HepG2 (cell line): ENCODE data around the gene CCL18. TPM values are rescaled to one million over a fixed set of nuclear protein-coding genes. Genes with fewer than 3 reads are reported as not detected.

Experiments
- ATAC-seq: fragments of 200-7000 bp; cut with Tn5 transposase; 3 replicates; pipeline ENCODE4 v1.9.1; 2020; ENCODE audit warnings: mild to moderate bottlenecking, moderate library complexity
- BruUV-seq: library from RNA; stranded (reverse); fragments of 400-500 nt; replicated peaks from 2 replicates; lab custom pipeline; 2021; lab: Mats Ljungman, UMichigan
- CTCF ChIA-PET: fragments of 300-600 bp; formaldehyde crosslinking; extraction: SDS; loops from one replicate; lab custom pipeline; 2021; ENCODE audit warnings: low total read pairs, inconsistent platforms, low intra/inter-chr PET ratio; lab: Yijun Ruan, JAX
- POLR2A ChIA-PET: fragments of 350-600 bp; sonication (Branson Sonifier 250); formaldehyde crosslinking; loops from one replicate; lab custom pipeline; 2020; ENCODE audit warnings: antibody characterized with exemption, inconsistent platforms; lab: Yijun Ruan, JAX
- DNase-seq: peaks from one replicate; pipeline ENCODE4 v3.0.0-alpha.2; 2015; ENCODE audit warnings: low spot score
- FAIRE-seq: peaks from 3 replicates; lab custom pipeline; 2011; peaks lifted over from hg19 to GRCh38; lab: Jason Lieb, UNC
- H2AFZ ChIP-seq: one replicate; pipeline ENCODE4 v1.6.1; 2011; ENCODE audit warnings: low read length, inconsistent platforms
- H3K27ac ChIP-seq: fragments of 300-600 bp; 3 replicates; pipeline ENCODE4 v1.8.0; 2011; ENCODE audit warnings: mixed run types, mild to moderate bottlenecking, mixed read lengths, low read length, inconsistent platforms; ENCODE audit not compliant: insufficient read depth; ENCODE audit errors: extremely low read length
- H3K27me3 ChIP-seq, 2 experiments: fragments of 200-600 bp in 1 of 2; 2 replicates in 1 of 2; 3 replicates in 1 of 2; pipeline versions ENCODE4 v1.6.0 to v1.8.0; 2011; ENCODE audit warnings: low read length in 2 of 2, mild to moderate bottlenecking in 2 of 2, moderate library complexity in 2 of 2, inconsistent platforms in 1 of 2; ENCODE audit not compliant: insufficient read depth in 2 of 2, control insufficient read depth in 1 of 2
- H3K36me3 ChIP-seq, 2 experiments: fragments of 200-600 bp in 1 of 2; replicated peaks in 1 of 2; 2 replicates in 1 of 2; 3 replicates in 1 of 2; pipeline versions ENCODE4 v1.5.1 to v1.8.0; 2011; ENCODE audit warnings: low read length in 2 of 2, inconsistent platforms in 1 of 2; ENCODE audit not compliant: insufficient read depth in 2 of 2, control insufficient read depth in 1 of 2
- H3K4me1 ChIP-seq: 2 replicates; pipeline ENCODE4 v1.5.1; 2012; ENCODE audit warnings: low read length, inconsistent platforms; ENCODE audit not compliant: insufficient read depth
- H3K4me2 ChIP-seq: 2 replicates; pipeline ENCODE4 v1.6.0; 2011; ENCODE audit warnings: low read depth, low read length, inconsistent platforms
- H3K4me3 ChIP-seq, 3 experiments: fragments of 200-600 bp in 1 of 3; sonication (generic), shearing (Covaris generic) in 1 of 3; replicated peaks in 1 of 3; 2 replicates each; pipeline ENCODE4 v1.5.1; 2011 to 2016; ENCODE audit warnings: low read length in 3 of 3, inconsistent platforms in 2 of 3, low read depth in 2 of 3, mild to moderate bottlenecking in 2 of 3, control low read depth in 1 of 3, mixed read lengths in 1 of 3; ENCODE audit not compliant: insufficient read depth in 1 of 3
- H3K79me2 ChIP-seq: one replicate; pipeline ENCODE4 v1.6.1; 2011; ENCODE audit warnings: low read length, inconsistent platforms; ENCODE audit not compliant: insufficient read depth
- H3K9ac ChIP-seq: 2 replicates; pipeline ENCODE4 v1.6.0; 2011; ENCODE audit warnings: mild to moderate bottlenecking, low read depth, low read length, inconsistent platforms; ENCODE audit not compliant: insufficient read depth
- H3K9me3 ChIP-seq: 2 replicates; pipeline ENCODE4 v1.5.1; 2012; ENCODE audit warnings: mild to moderate bottlenecking, low read length
- H4K20me1 ChIP-seq: 2 replicates; pipeline ENCODE4 v1.6.0; 2011; ENCODE audit warnings: inconsistent platforms, mild to moderate bottlenecking, low read length, moderate library complexity; ENCODE audit not compliant: insufficient read depth
- AHDC1 ChIP-seq: sonication (generic); formaldehyde crosslinking; IDR thresholded peaks from 2 replicates; pipeline ENCODE4 v1.5.1; 2020; ENCODE audit warnings: mild to moderate bottlenecking, missing genetic modification reagents, borderline replicate concordance
- ATF3 ChIP-seq: sonication (generic); formaldehyde crosslinking; IDR thresholded peaks from 2 replicates; pipeline ENCODE4 v1.4.0; 2020; ENCODE audit warnings: missing genetic modification reagents
- KLF15 ChIP-seq: sonication (generic); formaldehyde crosslinking; IDR thresholded peaks from 2 replicates; pipeline ENCODE4 v1.8.1; 2023; ENCODE audit warnings: borderline replicate concordance, mild to moderate bottlenecking, inconsistent platforms, missing genetic modification reagents, mixed read lengths
- USF2 ChIP-seq, 2 experiments: sonication (generic) in 1 of 2; formaldehyde crosslinking in 1 of 2; IDR thresholded peaks; 2 replicates each; pipeline versions ENCODE4 v1.5.1 to v1.6.1; 2011 to 2020; ENCODE audit warnings: borderline replicate concordance in 1 of 2, low read depth in 1 of 2, low read length in 1 of 2, mild to moderate bottlenecking in 1 of 2, missing genetic modification reagents in 1 of 2, moderate library complexity in 1 of 2
- ZNF253 ChIP-seq: sonication (generic); formaldehyde crosslinking; IDR thresholded peaks from 2 replicates; pipeline ENCODE4 v1.8.0; 2022; ENCODE audit warnings: mild to moderate bottlenecking, missing genetic modification reagents, borderline replicate concordance
- WGBS: methylation state at CpG from one replicate; pipeline ENCODE4 v1.1.6; 2017; ENCODE audit warnings: low lambda C conversion rate; 5-methylcytosine and 5-hydroxymethylcytosine counted together
- in situ Hi-C: cut with HindIII; loops from 2 replicates; pipeline ENCODE4 v1.10.0; 2017; ENCODE audit warnings: low pct_unique_long_range_greater_than_20kb; ENCODE audit not compliant: extremely low pct_ligation_motif_present
- intact Hi-C: fragments of 100-400 bp; cut with micrococcal nuclease; formaldehyde crosslinking; loops from one replicate; pipeline ENCODE4 v1.10.0; 2022; ENCODE audit not compliant: unreplicated experiment
- polyA plus RNA-seq, 8 experiments: library from polyadenylated mRNA; depleted of rRNA in 3 of 8; stranded (reverse) in 7 of 8; unstranded in 1 of 8; fragments of >200 nt; fragmentation: Illumina TruSeq in 4 of 8; extraction: Trizol in 4 of 8; gene quantifications; 2 replicates each; pipeline versions ENCODE4 v1.2.1 to v1.2.3, GENCODE V29; 2011 to 2016; ENCODE audit warnings: low read depth in 4 of 8, missing spikeins in 1 of 8, mixed read lengths in 1 of 8; ENCODE audit not compliant: insufficient read depth in 1 of 8
- total RNA-seq, 5 experiments: library from RNA; depleted of rRNA; stranded (reverse); fragments of >200 nt; fragmentation: Illumina TruSeq; extraction: Trizol; gene quantifications; 2 replicates each; pipeline ENCODE4 v1.2.3, GENCODE V29; 2016; ENCODE audit warnings: low read depth in 1 of 5
- TF ChIP-seq, protein P1 (sequence below): sonication (generic); formaldehyde crosslinking; IDR thresholded peaks from 2 replicates; pipeline ENCODE4 v1.4.0; 2020; ENCODE audit warnings: missing genetic modification reagents; ENCODE audit errors: not compliant biosample characterization

Gene CCL18
- total and polyA plus RNA-seq, 2 of the 13 experiments (the other 11 are each of a cell fraction or from before 2014, with no cell fraction given) = not detected

DNA sequence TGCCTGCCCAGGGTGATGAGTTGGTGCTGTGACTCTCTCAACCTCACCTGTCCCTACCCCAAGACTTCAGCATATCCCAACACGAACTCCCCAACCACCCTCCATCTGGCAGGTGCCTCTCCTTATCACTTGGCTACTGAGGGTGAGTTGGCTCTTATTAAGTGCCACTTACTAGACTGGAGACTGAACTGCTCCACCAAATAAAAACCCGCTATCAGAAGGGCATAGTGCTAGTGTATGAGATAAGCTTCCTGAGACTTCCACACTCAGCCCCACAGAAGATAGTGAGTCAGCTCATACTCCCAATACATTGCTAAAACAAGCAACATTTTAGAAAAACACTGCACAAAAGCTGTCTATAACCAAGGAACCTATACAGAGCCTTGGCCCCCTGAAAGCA, 16.0 kb upstream of the CCL18 start:
- TF ChIP-seq USF2 (IDR thresholded peaks at IDR 0.05; ENCODE audit: low read depth, low read length) (no peak), USF2 (CRISPR knock-in tag; IDR thresholded peaks at IDR 0.05; ENCODE audit: borderline replicate concordance) (no peak), AHDC1 (CRISPR knock-in tag) (no peak), ATF3 (CRISPR knock-in tag) (no peak), ZNF253 (CRISPR knock-in tag) (no peak), KLF15 (CRISPR knock-in tag) (no peak)
- TF ChIP-seq, protein P1, sequence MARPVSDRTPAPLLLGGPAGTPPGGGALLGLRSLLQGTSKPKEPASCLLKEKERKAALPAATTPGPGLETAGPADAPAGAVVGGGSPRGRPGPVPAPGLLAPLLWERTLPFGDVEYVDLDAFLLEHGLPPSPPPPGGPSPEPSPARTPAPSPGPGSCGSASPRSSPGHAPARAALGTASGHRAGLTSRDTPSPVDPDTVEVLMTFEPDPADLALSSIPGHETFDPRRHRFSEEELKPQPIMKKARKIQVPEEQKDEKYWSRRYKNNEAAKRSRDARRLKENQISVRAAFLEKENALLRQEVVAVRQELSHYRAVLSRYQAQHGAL (CRISPR knock-in tag) = no peak
- no peak overlapping the region for H3K27ac ChIP-seq
- in situ Hi-C loops (loop anchor here (10.0 kb wide), 1 partner anchor 57 kb away; the partner anchor contains the start of gene CCL4), intact Hi-C loops (no loop called here)
- no peaks in the 10 kb centered on the region; a peak in 1 of 5 replicates for H3K27me3 ChIP-seq
- H3K36me3 ChIP-seq = no peaks in the 10 kb centered on the region
- no peak overlapping the region for H3K4me2 ChIP-seq
- ATAC-seq (no peak), DNase-seq (no peak), FAIRE-seq (no peak)
- H3K79me2 ChIP-seq = no peaks in the 10 kb centered on the region
- H3K9ac ChIP-seq = no peak overlapping the region
- ChIA-PET CTCF (no interaction called here), POLR2A (no interaction called here)
- no peak overlapping the region for H2AFZ ChIP-seq
- no TSS peak for BruUV-seq
- no peaks in the 10 kb centered on the region for H3K4me1 ChIP-seq
- H3K4me3 ChIP-seq = no peak overlapping the region
- H4K20me1 ChIP-seq = no peaks in the 10 kb centered on the region
- H3K9me3 ChIP-seq = peaks cover 15% of the 10 kb centered on the region
- WGBS = 17% methylated on average over 2 of the region's 2 CpGs
